K562 (cell line): ENCODE results near the gene RPTOR. TPM values are rescaled to one million over a fixed set of nuclear protein-coding genes. Genes with fewer than 3 reads are reported as not detected.

Experiments used
- CREM ChIP-seq: IDR thresholded peaks from 2 replicates; pipeline ENCODE4 v1.6.1; 2014; ENCODE audit warnings: antibody characterized with exemption, low read depth
- DMBX1 ChIP-seq: fragments of 250-450 bp; sonication (Bioruptor Pico); IDR thresholded peaks from 2 replicates; pipeline ENCODE4 v1.8.0; 2022; ENCODE audit warnings: inconsistent platforms, mild to moderate bottlenecking, moderate library complexity, borderline replicate concordance
- EGR1 ChIP-seq: fragments of 450-650 bp; conservative IDR thresholded peaks from 2 replicates; pipeline ENCODE4 v1.6.1; 2017; ENCODE audit warnings: mild to moderate bottlenecking
- ETV5 ChIP-seq: sonication (generic); formaldehyde crosslinking; IDR thresholded peaks from 2 replicates; pipeline ENCODE4 v1.4.0; 2020; ENCODE audit warnings: low read depth, mild to moderate bottlenecking, missing genetic modification reagents
- HDAC2 ChIP-seq: fragments of 450-650 bp; IDR thresholded peaks from 2 replicates; pipeline ENCODE4 v1.6.1; 2016; ENCODE audit warnings: mild to moderate bottlenecking
- HMGN3 ChIP-seq: IDR thresholded peaks from 2 replicates; pipeline ENCODE4 v1.6.1; 2011; ENCODE audit warnings: borderline replicate concordance, low read depth, mild to moderate bottlenecking, mixed read lengths, low read length; ENCODE audit not compliant: insufficient read length; ENCODE audit errors: extremely low read depth
- JUN ChIP-seq, 2 experiments: sonication (generic) in 1 of 2; formaldehyde crosslinking in 1 of 2; IDR thresholded peaks; 2 replicates each; pipeline versions ENCODE4 v1.6.1 to v1.8.0; 2012 to 2022; ENCODE audit warnings: borderline replicate concordance in 2 of 2, mild to moderate bottlenecking in 2 of 2, improper control_type of control experiment in 1 of 2, low read depth in 1 of 2, low read length in 1 of 2, missing genetic modification reagents in 1 of 2
- MECOM ChIP-seq: fragments of 250-450 bp; sonication (Bioruptor Pico); IDR thresholded peaks from 2 replicates; pipeline ENCODE4 v1.8.0; 2022; ENCODE audit warnings: inconsistent platforms
- MTA2 ChIP-seq: fragments of 450-650 bp; IDR thresholded peaks from 2 replicates; pipeline ENCODE4 v1.6.1; 2016; ENCODE audit warnings: low read depth
- NCOA1 ChIP-seq: fragments of 450-650 bp; IDR thresholded peaks from 2 replicates; pipeline ENCODE4 v1.6.1; 2016; ENCODE audit warnings: low read depth
- POLR3A ChIP-seq: IDR thresholded peaks from 2 replicates; pipeline ENCODE4 v1.6.1; 2011; ENCODE audit warnings: borderline replicate concordance, mild to moderate bottlenecking, moderate library complexity; ENCODE audit not compliant: insufficient read length, insufficient read depth; ENCODE audit errors: extremely low read depth
- SLC30A9 ChIP-seq: fragments of 250-450 bp; sonication (Bioruptor Pico); IDR thresholded peaks from 2 replicates; pipeline ENCODE4 v1.8.0; 2022; ENCODE audit warnings: mild to moderate bottlenecking, moderate library complexity
- SMAD3 ChIP-seq: fragments of 450-650 bp; formaldehyde crosslinking; conservative IDR thresholded peaks from 2 replicates; pipeline ENCODE4 v1.4.0; 2020; ENCODE audit warnings: mild to moderate bottlenecking
- TBL1XR1 ChIP-seq, 2 experiments: IDR thresholded peaks; 2 replicates each; pipeline ENCODE4 v1.6.1; 2012; ENCODE audit warnings: improper control_type of control experiment in 2 of 2, low read length in 2 of 2, mild to moderate bottlenecking in 1 of 2
- TFAM ChIP-seq: fragments of 250-450 bp; sonication (Bioruptor Pico); conservative IDR thresholded peaks from 2 replicates; pipeline ENCODE4 v1.5.0; 2021; ENCODE audit warnings: mild to moderate bottlenecking, moderate library complexity
- TOE1 ChIP-seq, 2 experiments: fragments of 450-650 bp in 1 of 2; sonication (generic) in 1 of 2; formaldehyde crosslinking in 1 of 2; IDR thresholded peaks; 2 replicates each; pipeline versions ENCODE4 v1.7.1 to v1.8.0; 2016 to 2022; ENCODE audit warnings: borderline replicate concordance in 2 of 2, mild to moderate bottlenecking in 2 of 2, antibody characterized with exemption in 1 of 2, inconsistent platforms in 1 of 2, low read depth in 1 of 2, missing genetic modification reagents in 1 of 2, moderate library complexity in 1 of 2
- ZNF589 ChIP-seq: fragments of 200-800 bp; sonication (Bioruptor generic); IDR thresholded peaks from 2 replicates; pipeline ENCODE4 v1.6.1; 2016; ENCODE audit warnings: low read depth, missing genetic modification characterization, missing compliant biosample characterization
- polyA plus RNA-seq, 8 experiments: library from polyadenylated mRNA; depleted of rRNA in 4 of 8; stranded (reverse) in 5 of 8; unstranded in 3 of 8; fragments of >200 nt; fragmentation: Nextera tagmentation in 2 of 8; fragmentation: Illumina TruSeq in 1 of 8; extraction: Ambion mirVana in 2 of 8; extraction: Trizol in 1 of 8; gene quantifications; 2 replicates each; pipeline versions ENCODE4 v1.2.1 to v1.2.3, GENCODE V29; 2011 to 2014; ENCODE audit warnings: inconsistent platforms in 1 of 8, missing spikeins in 1 of 8
- total RNA-seq, 7 experiments: library from RNA; depleted of rRNA in 6 of 7; stranded (reverse); fragments of >200 nt in 6 of 7; fragmentation: Illumina TruSeq in 2 of 7; extraction: Trizol in 2 of 7; gene quantifications; 2 replicates each; pipeline versions ENCODE4 v1.2.1 to v1.2.3, GENCODE V29; 2011 to 2021; ENCODE audit warnings: low replicate concordance in 1 of 7
- TF ChIP-seq, protein P1 (sequence below), 2 experiments: IDR thresholded peaks in 1 of 2; conservative IDR thresholded peaks in 1 of 2; 2 replicates each; pipeline ENCODE4 v1.6.1; 2016; ENCODE audit warnings: low read depth in 2 of 2, mild to moderate bottlenecking in 1 of 2, missing compliant biosample characterization in 1 of 2, missing genetic modification characterization in 1 of 2, moderate library complexity in 1 of 2
- TF ChIP-seq, protein P2 (sequence below), 2 experiments: fragments of 450-650 bp; IDR thresholded peaks; 2 replicates each; pipeline ENCODE4 v1.6.1; 2016
- TF ChIP-seq, protein P3 (sequence below), 2 experiments: IDR thresholded peaks; 2 replicates each; pipeline ENCODE4 v1.6.1; 2012; ENCODE audit warnings: improper control_type of control experiment in 2 of 2, low read depth in 2 of 2, low read length in 2 of 2, borderline replicate concordance in 1 of 2

The RPTOR gene
- total and polyA plus RNA-seq, 9 of the 15 experiments (the other 6 are each of a cell fraction or from before 2014, with no cell fraction given), result 0.24 to 54.1 (median 10.2) TPM

DNA sequence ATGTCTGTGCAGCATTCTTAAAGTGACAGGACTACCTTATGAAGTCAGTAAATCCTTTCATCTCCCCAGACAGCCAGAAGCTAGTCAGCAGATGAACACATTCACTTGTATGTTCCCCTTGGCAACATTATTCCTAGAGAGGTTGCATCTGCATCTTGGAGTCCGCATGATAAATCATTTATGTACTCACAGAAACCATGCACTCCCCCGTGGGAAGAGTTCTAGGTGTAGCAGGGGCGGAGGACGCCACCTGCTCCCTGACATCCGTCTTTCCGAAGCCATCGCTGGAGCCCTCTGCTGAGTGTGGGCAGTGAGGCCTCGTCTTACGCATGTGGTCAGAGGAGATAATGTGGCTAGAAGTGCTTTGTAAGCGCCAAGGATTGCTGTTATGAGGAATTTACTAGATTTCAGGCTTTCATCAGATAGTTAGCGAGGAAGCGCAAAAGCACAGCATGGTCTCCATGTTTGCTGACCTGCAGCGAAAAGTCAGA is 144.5 kb downstream of the RPTOR start (continued):
- TF ChIP-seq HDAC2 (peak; percentile 98), JUN (IDR thresholded peaks at IDR 0.05; ENCODE audit: borderline replicate concordance, low read depth, low read length) (peak; percentile 46; the same call in 1 of the 2 replicates), JUN (CRISPR knock-in tag; IDR thresholded peaks at IDR 0.05; ENCODE audit: borderline replicate concordance) (no peak), CREM (peak; percentile 82), TFAM (CRISPR knock-in tag) (no peak), DMBX1 (0 out of 2 replicates have a peak, but pooled peaks have one; percentile 54), MECOM (CRISPR knock-in tag) (peak; percentile 45; the same call in 1 of the 2 replicates), TOE1 (IDR thresholded peaks at IDR 0.05; ENCODE audit: borderline replicate concordance) (0 out of 2 replicates have a peak, but pooled peaks have one; percentile 28), TOE1 (CRISPR knock-in tag; IDR thresholded peaks at IDR 0.05; ENCODE audit: borderline replicate concordance, low read depth) (no peak), SMAD3 (CRISPR knock-in tag) (0 out of 2 replicates have a peak, but pooled peaks have one; percentile 4), NCOA1 (peak; percentile 64; the same call in 1 of the 2 replicates), ZNF589 (CRISPR knock-in tag) (peak; percentile 56; the same call in 1 of the 2 replicates), POLR3A (no peak), SLC30A9 (CRISPR knock-in tag) (no peak), MTA2 (peak; percentile 82), ETV5 (CRISPR knock-in tag) (peak; percentile 78; the same call in 1 of the 2 replicates), EGR1 (peak; percentile 89), TBL1XR1 (IDR thresholded peaks at IDR 0.05; ENCODE audit: low read length in 2 of 2) (peak in 1 of 2 experiments; percentile 75; a peak in 2 of 4 replicates), HMGN3 (peak; percentile 35)
- TF ChIP-seq, protein P1, sequence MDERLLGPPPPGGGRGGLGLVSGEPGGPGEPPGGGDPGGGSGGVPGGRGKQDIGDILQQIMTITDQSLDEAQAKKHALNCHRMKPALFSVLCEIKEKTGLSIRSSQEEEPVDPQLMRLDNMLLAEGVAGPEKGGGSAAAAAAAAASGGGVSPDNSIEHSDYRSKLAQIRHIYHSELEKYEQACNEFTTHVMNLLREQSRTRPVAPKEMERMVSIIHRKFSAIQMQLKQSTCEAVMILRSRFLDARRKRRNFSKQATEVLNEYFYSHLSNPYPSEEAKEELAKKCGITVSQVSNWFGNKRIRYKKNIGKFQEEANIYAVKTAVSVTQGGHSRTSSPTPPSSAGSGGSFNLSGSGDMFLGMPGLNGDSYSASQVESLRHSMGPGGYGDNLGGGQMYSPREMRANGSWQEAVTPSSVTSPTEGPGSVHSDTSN (CRISPR knock-in tag; IDR thresholded peaks at IDR 0.05; ENCODE audit: low read depth), result no peak
- TF ChIP-seq, protein P1 (tag; conservative IDR thresholded peaks at IDR 0.05; ENCODE audit: low read depth), result peak; percentile 63
- TF ChIP-seq, protein P2, sequence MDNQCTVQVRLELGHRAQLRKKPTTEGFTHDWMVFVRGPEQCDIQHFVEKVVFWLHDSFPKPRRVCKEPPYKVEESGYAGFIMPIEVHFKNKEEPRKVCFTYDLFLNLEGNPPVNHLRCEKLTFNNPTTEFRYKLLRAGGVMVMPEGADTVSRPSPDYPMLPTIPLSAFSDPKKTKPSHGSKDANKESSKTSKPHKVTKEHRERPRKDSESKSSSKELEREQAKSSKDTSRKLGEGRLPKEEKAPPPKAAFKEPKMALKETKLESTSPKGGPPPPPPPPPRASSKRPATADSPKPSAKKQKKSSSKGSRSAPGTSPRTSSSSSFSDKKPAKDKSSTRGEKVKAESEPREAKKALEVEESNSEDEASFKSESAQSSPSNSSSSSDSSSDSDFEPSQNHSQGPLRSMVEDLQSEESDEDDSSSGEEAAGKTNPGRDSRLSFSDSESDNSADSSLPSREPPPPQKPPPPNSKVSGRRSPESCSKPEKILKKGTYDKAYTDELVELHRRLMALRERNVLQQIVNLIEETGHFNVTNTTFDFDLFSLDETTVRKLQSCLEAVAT (IDR thresholded peaks at IDR 0.05), result peak in 1 of 2 experiments; percentile 70; a peak in 1 of 4 replicates
- TF ChIP-seq, protein P3, sequence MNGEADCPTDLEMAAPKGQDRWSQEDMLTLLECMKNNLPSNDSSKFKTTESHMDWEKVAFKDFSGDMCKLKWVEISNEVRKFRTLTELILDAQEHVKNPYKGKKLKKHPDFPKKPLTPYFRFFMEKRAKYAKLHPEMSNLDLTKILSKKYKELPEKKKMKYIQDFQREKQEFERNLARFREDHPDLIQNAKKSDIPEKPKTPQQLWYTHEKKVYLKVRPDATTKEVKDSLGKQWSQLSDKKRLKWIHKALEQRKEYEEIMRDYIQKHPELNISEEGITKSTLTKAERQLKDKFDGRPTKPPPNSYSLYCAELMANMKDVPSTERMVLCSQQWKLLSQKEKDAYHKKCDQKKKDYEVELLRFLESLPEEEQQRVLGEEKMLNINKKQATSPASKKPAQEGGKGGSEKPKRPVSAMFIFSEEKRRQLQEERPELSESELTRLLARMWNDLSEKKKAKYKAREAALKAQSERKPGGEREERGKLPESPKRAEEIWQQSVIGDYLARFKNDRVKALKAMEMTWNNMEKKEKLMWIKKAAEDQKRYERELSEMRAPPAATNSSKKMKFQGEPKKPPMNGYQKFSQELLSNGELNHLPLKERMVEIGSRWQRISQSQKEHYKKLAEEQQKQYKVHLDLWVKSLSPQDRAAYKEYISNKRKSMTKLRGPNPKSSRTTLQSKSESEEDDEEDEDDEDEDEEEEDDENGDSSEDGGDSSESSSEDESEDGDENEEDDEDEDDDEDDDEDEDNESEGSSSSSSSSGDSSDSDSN (IDR thresholded peaks at IDR 0.05; ENCODE audit: borderline replicate concordance in 1 of 2, low read depth in 2 of 2, low read length in 2 of 2), result peak; percentile 46 to 92; a peak in 2 of 4 replicates
